GM12878 (cell line): ENCODE data around the gene TSC22D3. TPM values are rescaled to one million over a fixed set of nuclear protein-coding genes. Genes with fewer than 3 reads are reported as not detected.

ENCODE experiments used
- BACH1 ChIP-seq: fragments of 450-650 bp; IDR thresholded peaks from 2 replicates; pipeline ENCODE4 v1.6.1; 2017; ENCODE audit warnings: mild to moderate bottlenecking, borderline replicate concordance
- CHD2 ChIP-seq: IDR thresholded peaks from 2 replicates; pipeline ENCODE4 v1.6.1; 2011; ENCODE audit warnings: low read depth, low read length, improper control_type of control experiment, borderline replicate concordance
- RAD51 ChIP-seq: fragments of 450-650 bp; IDR thresholded peaks from 2 replicates; pipeline ENCODE4 v1.6.1; 2016; ENCODE audit warnings: moderate library complexity, mild to moderate bottlenecking, inconsistent platforms
- SPI1 ChIP-seq: IDR thresholded peaks from 2 replicates; pipeline ENCODE4 v1.6.1; 2011; ENCODE audit warnings: low read depth, mild to moderate bottlenecking, low read length, moderate library complexity, borderline replicate concordance; ENCODE audit not compliant: insufficient read depth
- ZNF622 ChIP-seq: fragments of 450-650 bp; IDR thresholded peaks from 2 replicates; pipeline ENCODE4 v1.6.1; 2017; ENCODE audit warnings: mild to moderate bottlenecking, inconsistent platforms
- polyA plus RNA-seq, 11 experiments: library from polyadenylated mRNA; depleted of rRNA in 4 of 11; unstranded in 6 of 11; stranded (reverse) in 5 of 11; fragments of >200 nt; fragmentation: Nextera tagmentation in 4 of 11; fragmentation: Illumina TruSeq in 1 of 11; extraction: Ambion mirVana in 4 of 11; extraction: Trizol in 1 of 11; gene quantifications; 1 replicate in 1 of 11; 2 replicates in 10 of 11; pipeline versions ENCODE4 v1.2.1 to v1.2.3, GENCODE V29; 2011 to 2016; ENCODE audit warnings: inconsistent platforms in 2 of 11, missing spikeins in 2 of 11, low read depth in 1 of 11
- total RNA-seq, 4 experiments: library from RNA; depleted of rRNA in 3 of 4; stranded (reverse); fragments of >200 nt in 3 of 4; fragmentation: Illumina TruSeq in 1 of 4; extraction: Trizol in 1 of 4; gene quantifications; 2 replicates each; pipeline versions ENCODE4 v1.2.1 to v1.2.3, GENCODE V29; 2013 to 2021
- TF ChIP-seq, protein P1 (sequence below): IDR thresholded peaks from 2 replicates; pipeline ENCODE4 v1.6.1; 2012; ENCODE audit warnings: improper control_type of control experiment, low read depth, low read length; ENCODE audit not compliant: insufficient replicate concordance
- TF ChIP-seq, protein P2 (sequence below): fragments of 450-650 bp; IDR thresholded peaks from 2 replicates; pipeline ENCODE4 v1.6.1; 2016; ENCODE audit warnings: mild to moderate bottlenecking, moderate library complexity, borderline replicate concordance

The TSC22D3 gene
- total and polyA plus RNA-seq, 10 of the 15 experiments (the other 5 are each of a cell fraction or from before 2014, with no cell fraction given): 4.6 to 122 (median 16.1) TPM

DNA sequence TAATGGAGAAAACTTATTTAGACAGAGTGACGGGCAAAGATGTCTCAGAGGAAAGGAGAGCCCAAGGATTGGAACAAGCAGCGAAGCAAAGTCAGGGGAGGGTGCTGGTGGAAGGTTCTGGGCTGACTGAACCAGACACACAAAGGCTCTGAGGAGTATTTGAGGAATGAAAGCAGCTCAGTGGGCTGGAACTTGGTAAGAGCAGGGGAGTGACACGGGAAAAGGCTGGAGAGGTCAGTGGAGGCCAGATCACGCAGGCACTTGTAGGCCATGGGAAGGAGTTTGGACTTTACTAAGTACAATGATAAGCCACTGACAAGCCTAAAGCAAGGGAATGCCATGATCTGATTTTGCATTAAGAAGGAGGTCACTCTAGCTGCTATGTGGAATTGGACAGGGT lies 71.4 kb downstream of the TSC22D3 start (continued):
- TF ChIP-seq, protein P1, sequence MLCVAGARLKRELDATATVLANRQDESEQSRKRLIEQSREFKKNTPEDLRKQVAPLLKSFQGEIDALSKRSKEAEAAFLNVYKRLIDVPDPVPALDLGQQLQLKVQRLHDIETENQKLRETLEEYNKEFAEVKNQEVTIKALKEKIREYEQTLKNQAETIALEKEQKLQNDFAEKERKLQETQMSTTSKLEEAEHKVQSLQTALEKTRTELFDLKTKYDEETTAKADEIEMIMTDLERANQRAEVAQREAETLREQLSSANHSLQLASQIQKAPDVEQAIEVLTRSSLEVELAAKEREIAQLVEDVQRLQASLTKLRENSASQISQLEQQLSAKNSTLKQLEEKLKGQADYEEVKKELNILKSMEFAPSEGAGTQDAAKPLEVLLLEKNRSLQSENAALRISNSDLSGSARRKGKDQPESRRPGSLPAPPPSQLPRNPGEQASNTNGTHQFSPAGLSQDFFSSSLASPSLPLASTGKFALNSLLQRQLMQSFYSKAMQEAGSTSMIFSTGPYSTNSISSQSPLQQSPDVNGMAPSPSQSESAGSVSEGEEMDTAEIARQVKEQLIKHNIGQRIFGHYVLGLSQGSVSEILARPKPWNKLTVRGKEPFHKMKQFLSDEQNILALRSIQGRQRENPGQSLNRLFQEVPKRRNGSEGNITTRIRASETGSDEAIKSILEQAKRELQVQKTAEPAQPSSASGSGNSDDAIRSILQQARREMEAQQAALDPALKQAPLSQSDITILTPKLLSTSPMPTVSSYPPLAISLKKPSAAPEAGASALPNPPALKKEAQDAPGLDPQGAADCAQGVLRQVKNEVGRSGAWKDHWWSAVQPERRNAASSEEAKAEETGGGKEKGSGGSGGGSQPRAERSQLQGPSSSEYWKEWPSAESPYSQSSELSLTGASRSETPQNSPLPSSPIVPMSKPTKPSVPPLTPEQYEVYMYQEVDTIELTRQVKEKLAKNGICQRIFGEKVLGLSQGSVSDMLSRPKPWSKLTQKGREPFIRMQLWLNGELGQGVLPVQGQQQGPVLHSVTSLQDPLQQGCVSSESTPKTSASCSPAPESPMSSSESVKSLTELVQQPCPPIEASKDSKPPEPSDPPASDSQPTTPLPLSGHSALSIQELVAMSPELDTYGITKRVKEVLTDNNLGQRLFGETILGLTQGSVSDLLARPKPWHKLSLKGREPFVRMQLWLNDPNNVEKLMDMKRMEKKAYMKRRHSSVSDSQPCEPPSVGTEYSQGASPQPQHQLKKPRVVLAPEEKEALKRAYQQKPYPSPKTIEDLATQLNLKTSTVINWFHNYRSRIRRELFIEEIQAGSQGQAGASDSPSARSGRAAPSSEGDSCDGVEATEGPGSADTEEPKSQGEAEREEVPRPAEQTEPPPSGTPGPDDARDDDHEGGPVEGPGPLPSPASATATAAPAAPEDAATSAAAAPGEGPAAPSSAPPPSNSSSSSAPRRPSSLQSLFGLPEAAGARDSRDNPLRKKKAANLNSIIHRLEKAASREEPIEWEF: no peak
- TF ChIP-seq, protein P2, sequence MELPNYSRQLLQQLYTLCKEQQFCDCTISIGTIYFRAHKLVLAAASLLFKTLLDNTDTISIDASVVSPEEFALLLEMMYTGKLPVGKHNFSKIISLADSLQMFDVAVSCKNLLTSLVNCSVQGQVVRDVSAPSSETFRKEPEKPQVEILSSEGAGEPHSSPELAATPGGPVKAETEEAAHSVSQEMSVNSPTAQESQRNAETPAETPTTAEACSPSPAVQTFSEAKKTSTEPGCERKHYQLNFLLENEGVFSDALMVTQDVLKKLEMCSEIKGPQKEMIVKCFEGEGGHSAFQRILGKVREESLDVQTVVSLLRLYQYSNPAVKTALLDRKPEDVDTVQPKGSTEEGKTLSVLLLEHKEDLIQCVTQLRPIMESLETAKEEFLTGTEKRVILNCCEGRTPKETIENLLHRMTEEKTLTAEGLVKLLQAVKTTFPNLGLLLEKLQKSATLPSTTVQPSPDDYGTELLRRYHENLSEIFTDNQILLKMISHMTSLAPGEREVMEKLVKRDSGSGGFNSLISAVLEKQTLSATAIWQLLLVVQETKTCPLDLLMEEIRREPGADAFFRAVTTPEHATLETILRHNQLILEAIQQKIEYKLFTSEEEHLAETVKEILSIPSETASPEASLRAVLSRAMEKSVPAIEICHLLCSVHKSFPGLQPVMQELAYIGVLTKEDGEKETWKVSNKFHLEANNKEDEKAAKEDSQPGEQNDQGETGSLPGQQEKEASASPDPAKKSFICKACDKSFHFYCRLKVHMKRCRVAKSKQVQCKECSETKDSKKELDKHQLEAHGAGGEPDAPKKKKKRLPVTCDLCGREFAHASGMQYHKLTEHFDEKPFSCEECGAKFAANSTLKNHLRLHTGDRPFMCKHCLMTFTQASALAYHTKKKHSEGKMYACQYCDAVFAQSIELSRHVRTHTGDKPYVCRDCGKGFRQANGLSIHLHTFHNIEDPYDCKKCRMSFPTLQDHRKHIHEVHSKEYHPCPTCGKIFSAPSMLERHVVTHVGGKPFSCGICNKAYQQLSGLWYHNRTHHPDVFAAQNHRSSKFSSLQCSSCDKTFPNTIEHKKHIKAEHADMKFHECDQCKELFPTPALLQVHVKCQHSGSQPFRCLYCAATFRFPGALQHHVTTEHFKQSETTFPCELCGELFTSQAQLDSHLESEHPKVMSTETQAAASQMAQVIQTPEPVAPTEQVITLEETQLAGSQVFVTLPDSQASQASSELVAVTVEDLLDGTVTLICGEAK: no peak
- TF ChIP-seq RAD51 (no peak), SPI1 (no peak), BACH1 (no peak), CHD2 (no peak), ZNF622 (no peak)
